Measurements from ENCODE around the gene TOX2.
"Not testable (repeated sequence)": the region's sequence is repeated elsewhere in the genome, so short reads cannot be mapped to it uniquely, and the experiment has no call there.

TOX2 gene

DNA sequence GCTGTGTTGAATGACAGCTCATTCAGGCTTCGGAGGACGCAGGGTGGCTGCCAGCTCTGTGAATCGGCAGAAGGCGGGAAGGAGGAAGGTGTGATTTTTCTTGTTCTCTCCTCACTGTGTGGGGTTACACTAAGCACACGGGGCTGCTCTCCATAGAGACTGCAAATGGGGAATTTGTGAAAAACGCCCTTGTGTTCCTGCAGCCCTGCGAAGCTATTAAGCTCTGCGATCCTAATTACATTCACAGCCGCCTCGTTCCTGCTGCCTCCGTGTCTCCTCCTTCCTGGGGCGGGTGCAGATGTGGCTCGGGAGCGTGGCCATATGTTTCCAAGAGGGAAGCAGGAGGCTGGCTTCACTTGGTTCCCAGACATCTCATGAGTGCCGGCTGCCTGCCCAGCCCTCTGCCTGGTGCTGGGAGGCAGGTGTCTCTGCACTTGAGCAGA lies 124.0 kb downstream of the TOX2 start:
- peak; percentile 14 for DNase-seq

DNA sequence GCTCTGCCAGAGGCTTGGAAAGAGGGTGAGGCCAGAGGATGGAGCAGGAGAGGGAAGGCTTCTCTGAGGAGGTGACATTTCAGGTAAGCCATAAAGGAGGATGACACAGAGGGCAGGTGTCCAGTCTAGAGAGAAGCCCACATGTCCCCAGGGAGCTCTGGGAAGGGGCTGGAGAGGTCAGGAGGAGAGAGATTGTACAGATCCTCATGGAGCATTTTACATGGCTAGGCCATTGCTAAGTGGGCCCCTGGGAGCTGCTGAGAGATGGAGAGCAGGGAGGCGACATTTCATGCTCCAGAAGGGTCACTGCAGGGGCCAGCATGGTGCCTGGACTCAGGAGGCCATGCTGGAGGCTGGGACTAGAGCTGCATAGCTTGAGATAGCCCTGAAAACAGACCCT lies 124.5 kb downstream of the TOX2 start:
- DNase-seq, result no peak

DNA sequence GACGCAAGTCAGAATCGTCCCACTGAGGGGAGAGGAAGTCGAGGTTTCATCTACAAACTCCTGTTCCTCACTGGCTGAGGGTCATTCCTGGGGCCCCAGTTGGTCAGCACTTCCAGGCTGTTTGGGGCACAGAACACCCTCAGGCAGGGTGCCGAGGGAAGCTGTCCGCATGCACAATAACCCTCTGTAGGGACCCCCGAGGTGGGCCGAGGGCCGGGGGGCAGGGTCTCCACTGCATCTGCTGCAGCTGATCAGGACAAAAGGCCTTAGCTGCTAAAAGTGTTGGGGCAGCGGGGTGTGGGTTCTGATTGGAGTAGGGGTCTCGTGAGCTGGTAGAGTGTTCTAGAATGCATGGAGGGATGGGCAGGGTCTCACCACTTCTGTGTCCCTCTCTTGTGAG lies 125.1 kb downstream of the TOX2 start:
- DNase-seq, result no peak

DNA sequence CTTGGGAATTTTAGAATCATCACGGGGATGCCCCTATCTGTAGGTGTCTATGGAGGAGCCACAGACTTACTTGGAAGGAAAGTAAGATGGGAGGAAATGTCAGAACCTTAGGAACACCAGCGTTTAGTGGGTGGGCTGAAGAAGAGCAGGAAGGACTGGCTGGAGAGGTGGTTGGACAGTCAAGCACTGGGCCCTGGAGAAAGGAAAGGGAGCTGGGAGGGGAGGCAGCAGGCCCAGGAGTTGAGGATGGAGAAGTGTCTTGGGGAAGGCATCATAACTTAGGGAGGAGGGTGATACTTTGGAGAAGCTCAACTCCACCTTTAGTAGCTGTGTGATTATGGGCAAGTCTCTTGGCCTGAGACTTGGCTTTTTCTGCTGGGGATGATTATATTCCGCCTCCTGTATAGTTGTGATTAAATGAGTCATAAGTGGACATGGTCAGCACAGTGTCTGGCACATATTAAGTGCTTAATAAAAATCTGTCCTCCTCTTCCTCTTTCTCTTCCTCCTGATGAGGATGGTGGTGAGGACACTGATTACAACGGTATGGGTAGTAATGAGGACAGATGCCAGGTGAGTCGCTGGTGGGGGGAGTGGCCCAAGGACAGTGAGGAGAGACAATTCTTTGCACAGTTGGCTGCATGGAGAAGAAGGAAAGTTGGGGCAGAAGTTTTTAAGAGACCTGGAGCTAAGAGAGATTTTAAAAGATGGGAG lies 125.7 kb downstream of the TOX2 start:
- DNase-seq, result no peak

DNA sequence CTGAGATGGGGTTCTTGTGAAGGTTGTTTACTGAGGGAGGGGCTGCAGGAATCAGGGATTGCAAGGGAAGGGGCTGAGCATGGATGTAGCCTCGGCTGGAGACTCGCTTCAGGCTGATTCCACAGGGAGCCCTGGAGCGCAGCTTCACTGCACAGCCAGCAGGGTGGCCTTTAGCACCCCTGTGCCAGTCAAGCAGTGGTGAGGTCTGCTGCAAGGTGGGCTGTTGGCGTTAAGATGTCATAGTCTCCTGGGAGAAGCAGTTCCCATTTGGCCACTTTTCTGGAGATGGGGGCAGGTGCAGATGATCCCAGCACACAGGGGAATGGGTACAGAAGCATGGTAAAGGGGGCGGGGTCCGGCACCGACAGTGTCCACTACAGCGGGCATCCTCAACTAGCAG lies 126.3 kb downstream of the TOX2 start:
- DNase-seq, result no peak

DNA sequence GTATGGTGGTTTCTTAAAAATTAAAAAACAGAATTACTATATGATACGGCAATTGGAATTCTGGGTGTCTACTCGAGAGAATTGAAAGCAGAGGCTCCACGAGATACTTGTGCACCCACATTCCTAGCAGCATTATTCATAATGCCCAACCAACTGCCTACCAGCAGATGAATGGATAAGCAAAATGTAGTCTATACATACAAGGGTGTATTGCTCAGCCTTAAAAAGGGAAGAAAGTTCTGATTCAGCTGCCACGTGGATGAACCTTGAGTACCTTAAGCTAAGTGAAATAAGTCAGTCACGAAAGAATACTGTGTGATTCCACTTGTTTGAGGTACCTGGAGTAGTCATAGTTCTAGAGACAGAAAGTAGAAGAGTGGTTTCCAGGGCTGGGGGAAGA lies 130.1 kb downstream of the TOX2 start:
- DNase-seq, result not testable (repeated sequence)

DNA sequence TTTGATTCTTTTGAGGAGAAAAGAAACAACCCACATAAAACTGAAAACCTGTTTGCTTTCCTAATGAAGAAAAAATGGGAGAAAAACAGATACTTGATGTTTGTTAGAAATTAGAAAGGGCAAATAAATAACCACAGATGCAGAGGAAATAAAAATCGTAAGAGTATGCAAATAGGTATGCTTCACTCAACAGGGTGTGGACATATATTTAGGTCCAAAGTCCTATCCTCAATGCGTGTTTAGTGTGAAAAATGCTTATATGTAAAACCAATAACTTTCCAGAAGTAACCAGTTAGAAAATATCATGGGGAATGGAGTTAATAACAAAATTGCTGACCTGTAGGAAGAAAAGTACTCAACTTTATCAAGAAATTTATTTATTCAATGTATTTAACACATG lies 135.7 kb downstream of the TOX2 start:
- no peak for DNase-seq

DNA sequence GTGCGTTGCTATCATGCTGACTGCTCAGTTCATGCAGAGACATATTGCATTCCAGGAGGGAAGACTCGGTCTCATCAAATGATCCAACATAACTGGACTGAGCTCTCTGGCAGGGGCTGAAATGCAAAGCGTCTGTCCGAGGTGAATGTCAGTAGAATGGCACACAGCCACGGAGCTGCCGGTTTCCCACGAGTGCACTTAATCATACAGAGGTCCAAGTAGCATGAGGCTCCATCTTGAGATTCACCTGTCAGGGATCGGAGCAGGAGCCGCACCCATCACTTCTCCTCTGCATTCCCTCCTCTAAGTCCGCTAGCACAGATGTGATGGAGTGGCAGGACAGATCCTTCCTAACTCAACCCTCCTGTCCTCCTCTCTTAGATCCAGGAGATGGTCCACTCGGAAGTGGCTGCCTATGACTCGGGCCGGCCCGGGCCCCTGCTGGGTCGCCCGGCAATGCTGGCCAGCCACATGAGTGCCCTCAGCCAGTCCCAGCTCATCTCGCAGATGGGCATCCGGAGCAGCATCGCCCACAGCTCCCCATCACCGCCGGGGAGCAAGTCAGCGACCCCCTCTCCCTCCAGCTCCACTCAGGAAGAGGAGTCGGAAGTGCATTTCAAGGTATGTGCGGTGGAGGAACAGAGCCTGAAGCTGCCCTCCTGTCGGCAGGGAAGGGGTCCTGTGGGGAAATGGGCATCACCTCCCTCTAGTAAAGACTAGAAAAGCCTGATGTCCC lies 136.4 kb downstream of the TOX2 start:
- DNase-seq, result no peak

DNA sequence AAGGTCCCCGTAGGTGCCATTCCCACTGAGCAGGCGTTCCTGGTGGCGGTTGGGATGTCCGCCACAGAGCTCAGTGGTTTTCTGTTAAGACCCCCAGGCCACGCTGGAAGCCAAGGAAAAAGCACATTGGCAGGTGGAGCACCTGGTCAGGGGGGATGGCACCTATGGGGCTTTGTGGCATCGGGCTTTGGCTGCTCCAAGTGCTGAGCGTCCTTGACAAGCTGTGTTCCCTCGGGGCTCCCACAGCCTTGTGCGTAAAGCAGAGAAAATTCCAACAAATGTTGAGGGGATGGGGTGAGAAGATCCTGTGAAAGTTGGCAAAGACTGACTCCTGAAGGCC lies 137.0 kb downstream of the TOX2 start:
- DNase-seq, result no peak

DNA sequence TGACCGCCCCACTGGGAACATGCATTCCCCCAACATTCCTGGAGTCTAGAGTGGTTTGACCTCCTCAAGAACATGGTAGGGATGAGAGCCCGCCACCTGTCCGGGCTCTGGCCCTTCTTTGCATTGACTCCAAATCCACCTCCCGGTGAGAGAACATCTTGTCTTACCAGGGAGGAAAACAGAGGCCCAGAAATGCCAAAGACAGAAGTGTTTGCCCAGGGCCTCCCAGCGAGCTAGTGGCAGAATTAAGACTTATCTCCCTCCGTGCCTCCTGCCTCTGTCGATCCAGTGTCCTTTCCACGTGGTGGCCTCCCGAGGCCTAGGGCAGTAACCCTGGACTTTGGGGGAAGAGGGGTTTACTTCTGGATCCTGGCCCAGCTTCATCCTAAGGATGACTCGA lies 137.5 kb downstream of the TOX2 start:
- no peak for DNase-seq

DNA sequence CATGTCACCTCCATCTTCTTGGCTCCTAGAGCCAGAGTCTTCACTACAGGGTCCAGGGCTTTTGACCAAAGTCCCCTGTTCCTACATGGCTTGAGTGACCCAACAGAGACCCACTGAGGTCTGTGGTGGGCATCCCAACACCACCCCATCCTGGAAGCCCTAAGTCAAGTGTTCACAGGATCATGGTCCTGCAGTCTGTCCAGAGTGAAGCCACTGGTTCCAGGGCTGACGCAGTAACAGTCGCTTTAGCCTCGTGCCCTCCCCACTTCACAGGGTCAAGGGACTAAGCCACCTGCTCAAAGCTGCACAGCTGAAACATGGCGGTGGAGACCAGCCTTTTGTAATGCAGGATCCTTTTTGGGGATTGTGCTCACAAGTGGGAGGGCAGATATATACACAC lies 138.4 kb downstream of the TOX2 start:
- no peak for DNase-seq

DNA sequence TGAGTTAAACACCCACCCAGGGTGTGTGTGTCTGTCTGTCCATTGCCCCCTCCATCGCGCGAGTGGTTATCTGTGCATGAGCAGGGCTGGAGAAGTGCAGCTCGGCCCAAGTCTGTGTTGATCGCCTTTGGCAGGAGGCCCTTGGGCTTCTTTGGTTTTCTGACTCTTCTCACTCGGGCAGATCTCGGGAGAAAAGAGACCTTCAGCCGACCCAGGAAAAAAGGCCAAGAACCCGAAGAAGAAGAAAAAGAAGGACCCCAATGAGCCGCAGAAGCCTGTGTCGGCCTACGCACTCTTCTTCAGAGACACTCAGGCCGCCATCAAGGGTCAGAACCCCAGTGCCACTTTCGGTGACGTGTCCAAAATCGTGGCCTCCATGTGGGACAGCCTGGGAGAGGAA lies 139.5 kb downstream of the TOX2 start:
- DNase-seq, result no peak

DNA sequence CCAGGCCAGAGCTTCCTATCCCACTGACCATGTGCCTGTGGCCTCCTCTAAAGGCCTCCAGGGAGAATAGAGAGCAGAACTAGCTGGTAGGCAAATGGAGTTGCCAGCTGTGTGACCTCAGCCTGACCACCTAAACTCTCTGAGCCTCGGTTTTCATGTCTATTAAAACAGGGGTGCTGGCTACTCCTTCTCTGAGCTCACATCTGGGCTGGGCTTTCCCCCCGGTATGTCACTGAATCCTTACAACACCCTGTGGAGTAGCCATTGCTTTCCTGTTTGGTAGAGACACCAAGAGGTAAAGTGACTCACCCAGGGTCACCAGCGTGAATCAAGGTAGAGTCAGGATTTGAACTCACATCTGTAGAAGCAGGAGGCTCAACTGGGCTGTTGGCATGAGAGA lies 140.2 kb downstream of the TOX2 start:
- no peak for DNase-seq

DNA sequence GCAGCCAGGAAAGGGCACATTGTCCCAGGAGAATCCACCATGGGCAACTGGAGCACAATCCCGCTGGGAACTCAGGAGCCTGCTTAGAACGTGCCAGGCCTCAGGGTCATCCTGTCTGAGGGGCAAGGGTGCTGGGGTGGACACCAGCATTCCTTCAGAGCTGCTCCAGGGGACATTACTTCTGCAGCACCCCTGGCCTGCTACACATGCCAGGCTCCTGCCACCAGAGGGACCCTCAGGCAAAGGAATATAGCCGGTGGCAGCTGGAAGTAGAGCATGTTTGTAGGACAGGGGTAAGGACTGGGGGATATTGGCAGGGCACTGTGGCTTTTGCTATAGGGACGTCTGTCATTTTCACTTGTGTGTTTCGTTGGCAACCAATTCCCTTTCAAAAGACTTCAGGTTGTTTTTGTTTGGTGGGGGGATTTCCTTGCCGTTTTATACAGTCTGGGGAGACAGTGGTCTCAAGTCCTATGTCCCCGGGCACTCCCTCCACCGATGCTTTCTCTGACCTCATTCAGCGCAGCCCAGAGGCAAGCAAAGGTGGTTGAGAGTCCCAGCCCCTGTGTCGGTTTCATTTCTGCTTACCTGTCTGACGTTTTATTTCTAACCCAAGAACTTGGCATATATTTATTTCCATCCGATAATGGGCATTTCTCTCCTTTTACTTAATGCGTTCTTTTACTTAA lies 141.5 kb downstream of the TOX2 start:
- DNase-seq, result no peak

DNA sequence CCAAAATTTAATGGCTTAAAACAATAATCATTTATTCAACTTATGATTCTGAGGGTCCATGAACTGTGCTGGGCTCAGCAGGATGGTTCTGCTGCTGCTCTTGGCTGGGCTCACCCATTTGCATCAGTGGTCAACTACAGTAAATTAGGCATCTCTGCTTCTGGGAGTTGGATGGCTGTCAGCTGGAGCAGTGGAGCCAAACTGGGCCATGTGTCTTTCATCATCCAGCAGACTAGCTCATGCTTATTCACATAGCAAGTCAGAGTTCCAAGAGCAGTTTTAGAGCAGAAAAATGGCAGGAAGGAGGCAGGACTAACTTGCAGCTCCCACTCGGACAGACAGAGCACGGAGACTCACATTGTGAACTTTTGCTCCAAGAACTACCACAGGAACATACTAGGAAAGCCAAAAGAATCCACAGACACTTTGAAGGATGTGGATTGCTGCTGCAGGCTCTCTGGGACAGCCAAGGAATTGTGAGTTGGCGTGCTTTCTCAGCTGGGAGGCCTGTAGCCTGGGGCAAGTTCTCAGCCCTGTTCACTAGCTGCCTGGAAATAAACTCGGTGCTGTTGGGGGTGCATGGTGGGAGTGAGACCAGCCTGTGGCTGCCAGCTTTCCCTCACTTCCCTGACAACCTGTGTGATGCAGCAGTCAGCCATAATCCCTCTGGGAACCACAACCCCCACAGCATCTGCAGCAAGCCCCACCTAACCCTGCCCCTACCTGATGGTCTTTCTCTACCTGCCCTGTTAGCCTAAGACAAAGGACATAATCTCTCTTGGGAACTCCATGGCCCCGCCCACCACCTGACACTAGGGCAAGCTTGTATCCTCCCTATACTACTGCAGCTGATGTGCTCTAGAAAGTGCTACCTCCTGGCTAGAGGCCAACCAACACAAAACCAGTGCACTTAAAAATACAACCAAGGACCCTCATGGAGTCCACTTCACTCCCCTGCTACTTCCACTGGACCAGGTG lies 143.3 kb downstream of the TOX2 start:
- DNase-seq, result no peak

DNA sequence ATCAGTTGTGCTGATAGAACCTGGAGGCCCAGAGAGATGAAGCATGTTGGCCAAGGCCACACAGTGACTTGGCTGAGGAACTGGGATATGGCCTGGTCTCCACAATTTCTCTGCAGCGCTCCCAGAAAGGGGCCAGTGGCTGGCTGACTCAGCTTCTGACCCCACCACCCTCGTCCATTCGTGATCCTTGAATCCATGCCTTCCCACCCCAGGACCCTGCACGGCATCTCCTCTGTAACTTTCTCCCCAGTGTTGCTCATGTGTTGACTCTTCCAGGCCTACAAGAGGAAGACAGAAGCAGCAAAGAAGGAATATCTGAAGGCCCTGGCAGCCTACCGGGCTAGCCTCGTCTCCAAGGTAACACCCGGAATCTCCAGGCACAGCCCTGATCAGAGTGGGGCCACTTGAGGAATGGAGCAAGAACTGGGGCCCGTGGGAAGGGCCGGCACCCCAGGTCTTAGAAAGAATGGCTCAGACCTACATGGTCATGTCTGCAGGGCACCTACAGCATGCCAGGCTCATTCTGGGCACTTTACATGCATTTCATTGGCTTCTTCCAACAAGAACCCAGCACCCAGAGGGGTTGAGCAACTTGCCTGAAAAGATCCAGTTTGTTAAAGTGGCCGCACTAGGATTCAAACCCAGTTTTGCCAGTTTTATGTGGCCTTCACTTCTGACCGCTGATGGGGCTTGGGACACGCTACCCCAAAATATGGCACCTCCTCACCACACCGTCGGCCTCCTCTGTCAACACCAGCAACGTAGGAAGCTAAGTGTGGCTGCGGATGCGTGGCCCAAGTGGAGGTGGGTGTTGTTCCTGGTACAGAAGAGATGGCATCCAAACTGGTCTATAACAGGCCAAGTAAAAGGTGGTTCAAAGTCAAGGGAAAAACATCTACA lies 150.1 kb downstream of the TOX2 start:
- no peak for DNase-seq

DNA sequence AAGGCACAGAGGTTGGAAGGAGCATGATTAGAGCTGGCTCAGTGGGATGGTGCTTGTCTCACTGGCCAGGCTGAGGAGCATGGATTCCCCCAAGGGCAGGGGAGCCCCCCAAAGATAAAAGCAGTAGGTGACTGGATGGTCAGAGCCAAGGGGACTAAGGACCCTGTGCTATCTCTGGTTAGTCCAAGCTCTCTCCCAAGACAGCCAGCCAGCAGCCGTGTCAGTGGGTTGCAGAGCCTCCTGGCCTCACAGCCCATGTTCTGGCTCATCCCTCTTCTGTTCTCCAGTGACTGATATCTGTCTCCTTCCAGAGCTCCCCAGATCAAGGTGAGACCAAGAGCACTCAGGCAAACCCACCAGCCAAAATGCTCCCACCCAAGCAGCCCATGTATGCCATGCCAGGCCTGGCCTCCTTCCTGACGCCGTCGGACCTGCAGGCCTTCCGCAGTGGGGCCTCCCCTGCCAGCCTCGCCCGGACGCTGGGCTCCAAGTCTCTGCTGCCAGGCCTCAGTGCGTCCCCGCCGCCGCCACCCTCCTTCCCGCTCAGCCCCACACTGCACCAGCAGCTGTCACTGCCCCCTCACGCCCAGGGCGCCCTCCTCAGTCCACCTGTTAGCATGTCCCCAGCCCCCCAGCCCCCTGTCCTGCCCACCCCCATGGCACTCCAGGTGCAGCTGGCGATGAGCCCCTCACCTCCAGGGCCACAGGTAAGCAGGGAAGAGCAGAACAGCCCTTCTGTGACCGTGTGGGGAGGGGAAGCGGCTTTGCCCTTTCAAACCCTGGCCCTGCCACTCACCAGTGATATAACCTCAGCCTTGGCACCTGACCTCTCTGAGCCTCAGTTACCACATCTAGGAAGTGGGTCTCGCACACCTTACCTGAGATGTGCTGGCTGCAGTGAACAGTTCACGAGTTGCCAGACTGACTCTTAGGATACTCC lies 151.0 kb downstream of the TOX2 start:
- DNase-seq, result no peak

DNA sequence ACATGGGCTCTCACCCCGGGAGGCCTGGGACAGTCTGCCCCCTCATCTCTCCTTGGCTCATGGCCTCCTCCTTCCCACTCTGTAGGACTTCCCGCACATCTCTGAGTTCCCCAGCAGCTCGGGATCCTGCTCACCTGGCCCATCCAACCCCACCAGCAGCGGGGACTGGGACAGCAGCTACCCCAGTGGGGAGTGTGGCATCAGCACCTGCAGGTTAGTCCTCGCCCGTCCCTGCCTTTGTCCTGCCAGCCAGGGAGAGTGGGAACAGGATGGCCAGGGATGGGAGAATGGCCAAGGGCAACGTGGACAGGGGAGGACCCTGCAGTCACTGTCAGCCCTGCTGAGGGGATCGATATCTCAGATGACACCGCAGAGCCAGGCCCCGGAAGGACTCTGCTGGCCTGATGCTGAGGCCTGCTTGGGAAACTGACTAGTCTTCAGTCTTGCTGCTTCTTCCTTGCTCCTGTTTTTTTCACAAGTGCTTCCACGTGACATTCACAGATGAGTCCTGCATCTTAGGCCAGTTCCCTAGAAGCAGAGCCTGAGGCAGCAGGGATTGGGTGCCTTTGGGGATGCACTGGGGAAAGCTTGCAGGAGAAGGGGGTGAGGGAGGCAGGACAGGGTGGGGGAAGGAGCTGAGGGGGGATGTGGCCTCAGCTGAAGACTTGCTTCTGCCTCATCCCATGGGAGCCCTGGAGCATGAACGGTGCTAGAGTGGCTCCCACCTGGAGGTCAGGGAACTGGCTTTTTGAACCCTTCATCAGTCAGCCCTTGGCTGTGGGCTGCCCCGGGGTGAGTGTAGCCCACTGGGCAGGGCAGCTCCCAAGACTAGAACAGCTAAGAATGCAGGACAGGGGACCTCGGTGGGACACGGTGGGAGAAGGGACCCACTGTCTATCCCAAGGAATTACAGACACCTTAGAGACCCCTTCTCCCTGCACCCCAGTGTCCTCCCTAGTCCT lies 152.3 kb downstream of the TOX2 start:
- DNase-seq, result no peak

DNA sequence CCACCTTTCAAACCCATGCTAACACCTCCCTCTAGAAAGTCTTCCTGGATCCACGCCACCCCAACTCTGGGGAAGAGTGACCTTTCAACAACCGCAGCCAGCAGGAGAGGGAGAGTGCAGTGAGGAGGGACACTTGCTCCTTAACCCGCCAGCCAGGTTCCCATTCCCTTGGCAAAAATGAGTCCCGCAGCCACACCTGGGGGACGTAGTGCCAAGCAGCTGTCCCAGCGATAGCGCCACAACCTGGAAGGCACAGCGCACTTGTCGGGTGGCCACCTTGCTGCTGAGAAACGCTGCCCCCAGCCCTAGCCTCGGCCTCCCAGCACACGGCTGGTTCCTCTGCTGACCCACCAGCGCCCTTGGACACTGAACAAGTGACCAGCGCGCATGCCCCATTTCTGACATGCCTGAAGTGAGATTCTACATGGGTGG lies 153.0 kb downstream of the TOX2 start:
- no peak for DNase-seq
